ENCODE measurements around the gene PTRH2.

Gene PTRH2

GRCh38 chr17:59711936-59712335 lies 4.7 kb upstream of the PTRH2 start:
- DNase-seq (ENCODE audit: extremely low spot score) = no peak
- ChIA-PET POLR2A (no interaction called here), CTCF (interaction anchor here (0.6 kb wide), 1 partner anchor 180 kb away, joined by 7 read pairs; no protein-coding TSS in a partner anchor)
- no peak for TF ChIP-seq NFRKB (IDR thresholded peaks at IDR 0.05)
- no peak for TF ChIP-seq TARDBP (IDR thresholded peaks at IDR 0.05)
- TF ChIP-seq BHLHE40 (IDR thresholded peaks at IDR 0.05; ENCODE audit: borderline replicate concordance) = no peak
- no peak for TF ChIP-seq PKNOX1 (IDR thresholded peaks at IDR 0.05)
- TF ChIP-seq SUZ12 (IDR thresholded peaks at IDR 0.05) = no peak
- no peak for TF ChIP-seq FOXA1 (IDR thresholded peaks at IDR 0.05)
- TF ChIP-seq FOXK2 (IDR thresholded peaks at IDR 0.05) = no peak
- TF ChIP-seq SP1 (IDR thresholded peaks at IDR 0.05) = no peak
- TF ChIP-seq ELF4 (IDR thresholded peaks at IDR 0.05) = no peak
- TF ChIP-seq ARNT (IDR thresholded peaks at IDR 0.05) = no peak
- TF ChIP-seq L3MBTL2 (conservative IDR thresholded peaks at IDR 0.05) = no peak
- TF ChIP-seq CTBP1 (IDR thresholded peaks at IDR 0.05; ENCODE audit: borderline replicate concordance) = no peak
- no peak for TF ChIP-seq HDGF (IDR thresholded peaks at IDR 0.05; ENCODE audit: borderline replicate concordance)
- TF ChIP-seq ZNF384 (IDR thresholded peaks at IDR 0.05) = no peak
- no peak for TF ChIP-seq LEF1 (IDR thresholded peaks at IDR 0.05; ENCODE audit: borderline replicate concordance)
- TF ChIP-seq FOXM1 (IDR thresholded peaks at IDR 0.05; ENCODE audit: borderline replicate concordance) = no peak

GRCh38 chr17:59707971-59708430 lies 771 bp upstream of the PTRH2 start:
- ChIA-PET POLR2A (interaction anchor here (0.9 to 2.6 kb wide), 15 partner anchors 8 to 553 kb away, joined by 3 to 22 read pairs (median 4); partner anchors contain the start of genes CLTC, PRR11 and SKA2), CTCF (interaction anchor here (0.5 kb wide), 1 partner anchor 372 kb away, joined by 3 read pairs; no protein-coding TSS in a partner anchor)
- no peak for TF ChIP-seq SP1 (IDR thresholded peaks at IDR 0.05)
- TF ChIP-seq NFRKB (IDR thresholded peaks at IDR 0.05) = no peak
- TF ChIP-seq ZNF384 (IDR thresholded peaks at IDR 0.05) = no peak
- TF ChIP-seq FOXK2 (IDR thresholded peaks at IDR 0.05) = no peak
- TF ChIP-seq HDGF (IDR thresholded peaks at IDR 0.05; ENCODE audit: borderline replicate concordance) = no peak
- TF ChIP-seq L3MBTL2 (conservative IDR thresholded peaks at IDR 0.05) = no peak
- TF ChIP-seq LEF1 (IDR thresholded peaks at IDR 0.05; ENCODE audit: borderline replicate concordance) = no peak
- TF ChIP-seq FOXM1 (IDR thresholded peaks at IDR 0.05; ENCODE audit: borderline replicate concordance) = no peak
- no peak for TF ChIP-seq FOXA1 (IDR thresholded peaks at IDR 0.05)
- TF ChIP-seq TARDBP (IDR thresholded peaks at IDR 0.05) = no peak
- no peak for TF ChIP-seq SUZ12 (IDR thresholded peaks at IDR 0.05)
- TF ChIP-seq ELF4 (IDR thresholded peaks at IDR 0.05) = no peak
- TF ChIP-seq CTBP1 (IDR thresholded peaks at IDR 0.05; ENCODE audit: borderline replicate concordance) = no peak
- TF ChIP-seq PKNOX1 (IDR thresholded peaks at IDR 0.05) = no peak
- peak; percentile 49 for DNase-seq (ENCODE audit: extremely low spot score)

GRCh38 chr17:59702304-59702703 lies 4.9 kb downstream of the PTRH2 start:
- CTCF ChIA-PET = no interaction called here
- POLR2A ChIA-PET = interaction anchor here (2.4 kb wide), 1 partner anchor 83 kb away, joined by 7 read pairs; the partner anchor contains the start of gene CLTC
- DNase-seq (ENCODE audit: extremely low spot score) = no peak
- TF ChIP-seq FOXM1 (IDR thresholded peaks at IDR 0.05; ENCODE audit: borderline replicate concordance) (no peak), HDGF (IDR thresholded peaks at IDR 0.05; ENCODE audit: borderline replicate concordance) (no peak), FOXA1 (IDR thresholded peaks at IDR 0.05) (no peak), CTBP1 (IDR thresholded peaks at IDR 0.05; ENCODE audit: borderline replicate concordance) (no peak), FOXK2 (IDR thresholded peaks at IDR 0.05) (no peak), ZNF384 (IDR thresholded peaks at IDR 0.05) (no peak), NFRKB (IDR thresholded peaks at IDR 0.05) (no peak), ELF4 (IDR thresholded peaks at IDR 0.05) (no peak), BHLHE40 (IDR thresholded peaks at IDR 0.05; ENCODE audit: borderline replicate concordance) (no peak), ARNT (IDR thresholded peaks at IDR 0.05) (no peak), TARDBP (IDR thresholded peaks at IDR 0.05) (no peak)

GRCh38 chr17:59699786-59700185 lies 7.4 kb downstream of the PTRH2 start:
- CTCF ChIA-PET = no interaction called here
- no peak for DNase-seq (ENCODE audit: extremely low spot score)
- POLR2A ChIA-PET = no interaction called here

GRCh38 chr17:59699218-59699617 lies 8.0 kb downstream of the PTRH2 start:
- no peak for TF ChIP-seq ARNT (IDR thresholded peaks at IDR 0.05)
- TF ChIP-seq CTBP1 (IDR thresholded peaks at IDR 0.05; ENCODE audit: borderline replicate concordance) = no peak
- no peak for TF ChIP-seq PKNOX1 (IDR thresholded peaks at IDR 0.05)
- no peak for TF ChIP-seq TARDBP (IDR thresholded peaks at IDR 0.05)

More at GRCh38 chr17:59699786-59700185, 7.4 kb downstream of the PTRH2 start:
- TF ChIP-seq CTBP1 (IDR thresholded peaks at IDR 0.05; ENCODE audit: borderline replicate concordance) (no peak), SUZ12 (IDR thresholded peaks at IDR 0.05) (no peak), NFRKB (IDR thresholded peaks at IDR 0.05) (no peak), FOXK2 (IDR thresholded peaks at IDR 0.05) (no peak), HDGF (IDR thresholded peaks at IDR 0.05; ENCODE audit: borderline replicate concordance) (no peak), SP1 (IDR thresholded peaks at IDR 0.05) (no peak), FOXA1 (IDR thresholded peaks at IDR 0.05) (no peak), PKNOX1 (IDR thresholded peaks at IDR 0.05) (no peak), L3MBTL2 (conservative IDR thresholded peaks at IDR 0.05) (no peak), LEF1 (IDR thresholded peaks at IDR 0.05; ENCODE audit: borderline replicate concordance) (no peak), FOXM1 (IDR thresholded peaks at IDR 0.05; ENCODE audit: borderline replicate concordance) (no peak), ELF4 (IDR thresholded peaks at IDR 0.05) (no peak), ZNF384 (IDR thresholded peaks at IDR 0.05) (no peak), TARDBP (IDR thresholded peaks at IDR 0.05) (no peak), BHLHE40 (IDR thresholded peaks at IDR 0.05; ENCODE audit: borderline replicate concordance) (no peak), ARNT (IDR thresholded peaks at IDR 0.05) (no peak)

More at GRCh38 chr17:59699218-59699617, 8.0 kb downstream of the PTRH2 start:
- CTCF ChIA-PET = no interaction called here
- no peak for DNase-seq (ENCODE audit: extremely low spot score)
- POLR2A ChIA-PET = no interaction called here
